ENCODE measurements around the gene MT1G.
A peak's percentile ranks its signal among the peaks of the same experiment; 100 is the strongest.

The MT1G gene

DNA sequence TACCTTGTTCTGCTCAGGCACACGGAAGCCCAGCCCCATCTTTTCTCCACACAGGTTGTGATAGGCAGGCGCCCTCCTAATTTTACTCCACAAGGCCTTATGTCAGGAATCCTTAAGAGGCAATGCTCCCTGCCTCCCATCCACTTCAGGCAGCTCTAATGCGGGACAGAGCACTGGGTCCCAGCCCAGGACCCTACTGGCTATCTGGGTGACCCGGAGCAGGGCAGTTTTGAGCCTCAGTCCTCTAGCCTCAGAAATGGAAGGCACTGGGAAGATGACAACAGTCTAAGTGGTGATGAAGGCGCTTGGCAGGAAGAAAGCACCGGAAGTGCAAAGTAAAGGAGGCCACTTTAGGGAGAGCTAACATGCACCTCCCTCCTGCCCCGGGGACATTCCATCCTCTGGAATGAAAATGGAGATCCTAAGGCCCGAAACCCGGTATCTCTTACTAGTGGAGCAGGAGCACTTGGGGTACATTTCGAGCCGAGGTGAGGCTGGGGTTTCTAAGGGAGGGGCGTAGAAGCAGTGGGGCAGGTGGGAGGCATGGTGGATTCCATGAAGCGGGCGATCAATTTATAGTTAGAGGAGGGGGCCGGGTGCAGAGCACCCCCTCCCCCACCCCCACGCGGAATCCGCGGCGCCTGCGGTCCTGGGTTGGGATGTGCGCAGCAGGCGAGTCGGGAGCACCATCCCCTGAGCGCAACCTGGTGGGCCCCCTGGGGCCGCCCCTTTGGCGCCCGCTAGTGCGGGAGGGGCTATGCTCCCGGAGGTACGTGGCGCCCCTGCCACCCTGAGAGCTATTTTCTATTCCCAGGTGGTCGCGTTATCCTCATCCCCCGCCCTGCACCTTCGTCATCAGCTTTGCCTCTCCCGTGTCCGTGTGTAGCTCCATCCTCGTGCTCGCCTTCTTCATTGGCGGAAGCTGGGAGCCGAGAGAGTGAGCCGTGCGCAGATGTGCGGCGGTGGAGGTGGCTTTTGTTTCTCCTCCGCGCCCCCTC lies 5.2 kb downstream of the MT1G start:
- DNase-seq, result no peak

GRCh38 chr16:56658327-56658875 lies 9.5 kb downstream of the MT1G start:
- no peak for DNase-seq

DNA sequence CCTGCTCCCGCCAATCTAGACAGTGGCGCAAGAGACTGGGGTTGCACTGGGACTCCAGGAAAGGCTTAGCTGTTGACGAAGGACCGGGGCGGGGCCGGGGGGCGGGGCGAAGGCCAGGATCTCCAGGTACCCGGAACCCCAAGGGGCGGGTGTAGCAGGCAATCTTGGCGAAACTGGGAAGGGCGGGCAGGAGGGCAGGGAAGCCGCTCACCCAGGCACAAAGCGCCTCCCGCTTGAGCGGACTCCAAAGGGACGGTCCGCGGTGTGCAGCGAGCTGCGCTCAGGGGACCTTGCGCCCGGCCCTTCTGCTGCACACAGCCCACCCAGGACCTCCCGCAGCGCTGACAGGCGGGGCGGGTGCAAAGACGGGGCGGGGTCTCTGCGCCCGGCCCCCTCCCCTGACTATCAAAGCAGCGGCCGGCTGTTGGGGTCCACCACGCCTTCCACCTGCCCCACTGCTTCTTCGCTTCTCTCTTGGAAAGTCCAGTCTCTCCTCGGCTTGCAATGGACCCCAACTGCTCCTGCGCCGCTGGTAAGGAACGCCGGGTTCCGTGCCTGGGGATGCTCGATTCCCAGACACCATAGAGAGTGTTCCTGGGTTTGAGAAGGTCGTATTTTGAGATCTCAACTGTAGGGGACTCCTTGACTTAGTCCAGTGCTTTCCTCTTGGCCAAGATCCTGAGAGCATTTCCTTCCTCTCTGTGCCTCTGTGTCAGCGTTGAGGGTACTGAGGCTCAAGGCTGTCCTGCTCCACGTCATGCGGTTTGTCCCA lies 10.1 kb downstream of the MT1G start, which contains the start of gene MT1F:
Gene MT1F, plus strand, starts transcription at position 405 of the 772 bp plus-strand sequence. Its CDS starts 100 bp downstream, at position 505.
- peak; percentile 86 for DNase-seq

DNA sequence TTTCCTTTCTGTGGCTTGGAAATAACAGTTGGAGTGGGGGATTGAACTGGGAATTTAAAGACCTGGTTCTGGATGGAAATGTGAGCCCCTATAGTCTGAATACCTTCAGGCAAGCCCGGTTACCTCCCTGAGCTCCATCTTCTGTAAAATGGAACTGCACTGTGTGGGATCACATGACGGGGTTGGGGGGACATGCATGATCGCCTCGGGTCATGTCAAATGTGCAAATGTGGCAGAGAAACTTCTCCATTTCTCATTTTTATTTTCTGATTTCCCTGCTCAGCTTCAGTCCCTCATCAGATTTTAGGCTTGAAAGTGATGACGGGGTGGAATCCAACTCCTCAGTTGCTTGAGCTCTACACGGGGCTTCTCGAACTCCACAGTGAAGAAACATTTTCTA lies 14.6 kb downstream of the MT1G start:
- DNase-seq, result no peak

- no peak for DNase-seq
Measured at GRCh38 chr16:56652600-56652999, 15.3 kb downstream of the MT1G start.

DNA sequence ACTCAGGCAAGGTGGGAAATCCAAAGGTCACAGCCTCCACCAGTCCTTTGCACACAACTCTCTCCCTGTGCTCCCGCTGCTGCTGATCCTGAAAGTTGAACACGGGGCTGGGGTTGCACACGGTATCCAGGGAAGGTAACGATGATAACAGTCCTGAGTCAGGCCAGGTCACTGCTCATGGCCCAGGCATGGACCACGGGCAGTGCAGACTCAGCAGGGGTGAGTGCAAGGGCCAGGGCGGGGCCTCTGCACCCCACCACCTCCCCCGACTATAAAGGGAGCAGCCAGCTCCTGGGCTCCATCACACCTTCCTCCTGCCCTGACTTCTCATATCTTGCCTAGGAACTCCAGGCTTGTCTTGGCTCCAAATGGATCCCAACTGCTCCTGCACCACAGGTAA lies 16.3 kb downstream of the MT1G start, which contains the start of gene MT1B:
Gene MT1B, plus strand, starts transcription at position 301 of the 400 bp plus-strand sequence. Its CDS starts 68 bp downstream, at position 369.
- no peak for DNase-seq

- no peak for DNase-seq
Measured at GRCh38 chr16:56649820-56650219, 18.0 kb downstream of the MT1G start.

DNA sequence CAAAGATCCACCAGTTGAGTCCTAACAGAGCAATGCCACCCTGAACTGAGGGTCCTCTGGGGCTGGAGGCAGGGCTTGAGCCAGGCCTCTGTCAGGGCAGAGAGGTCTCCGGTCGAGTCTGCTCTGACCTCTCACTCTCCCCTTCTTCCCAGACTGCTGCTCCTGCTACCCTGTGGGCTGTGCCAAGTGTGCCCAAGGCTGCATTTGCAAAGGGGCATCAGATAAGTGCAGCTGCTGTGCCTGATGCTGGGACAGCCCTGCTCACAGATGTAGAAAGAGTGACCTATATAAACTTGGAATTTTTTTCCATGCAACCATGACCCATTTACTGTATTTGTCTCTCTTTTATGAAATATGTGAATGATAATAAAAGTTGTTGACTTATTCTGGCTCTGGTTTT lies 18.6 kb downstream of the MT1G start:
- no peak for DNase-seq

DNA sequence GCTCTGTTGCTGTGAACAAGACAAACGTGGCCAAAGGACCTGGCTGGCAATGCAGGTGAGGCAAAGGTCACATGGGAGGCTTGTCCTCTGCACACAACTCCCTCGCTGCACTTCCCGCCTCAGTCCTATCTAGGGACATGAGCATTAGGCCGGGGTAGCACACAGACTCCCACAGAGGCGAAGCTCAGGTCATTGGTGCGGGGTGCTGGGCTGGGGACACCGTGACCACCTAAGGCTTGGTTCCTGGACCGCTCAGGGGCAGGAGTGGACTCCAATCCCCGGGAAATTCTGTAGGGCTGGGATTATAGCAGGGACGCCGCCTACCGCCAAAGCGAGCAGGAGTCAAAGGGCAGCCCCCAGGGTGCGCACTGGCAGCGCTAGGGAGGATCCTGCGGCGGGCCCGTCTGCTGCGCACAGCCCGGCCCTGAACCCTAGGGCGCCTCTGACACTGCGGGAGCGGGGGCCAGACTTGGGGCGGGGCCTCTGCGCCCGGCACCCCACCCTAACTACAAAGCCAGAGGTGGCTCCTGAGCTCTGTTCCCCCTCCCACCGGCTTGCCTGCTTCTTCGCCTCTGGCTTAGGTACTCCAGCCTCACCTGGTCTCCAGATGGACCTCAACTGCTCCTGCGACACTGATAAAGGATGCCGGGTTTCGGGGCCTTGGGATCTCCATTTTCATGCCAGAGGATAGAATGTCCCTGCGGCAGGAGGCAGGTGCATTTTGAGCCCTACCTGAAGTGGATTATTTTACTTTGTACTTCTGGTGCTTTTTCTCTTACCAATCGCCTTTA lies 20.0 kb downstream of the MT1G start:
- no peak for DNase-seq

DNA sequence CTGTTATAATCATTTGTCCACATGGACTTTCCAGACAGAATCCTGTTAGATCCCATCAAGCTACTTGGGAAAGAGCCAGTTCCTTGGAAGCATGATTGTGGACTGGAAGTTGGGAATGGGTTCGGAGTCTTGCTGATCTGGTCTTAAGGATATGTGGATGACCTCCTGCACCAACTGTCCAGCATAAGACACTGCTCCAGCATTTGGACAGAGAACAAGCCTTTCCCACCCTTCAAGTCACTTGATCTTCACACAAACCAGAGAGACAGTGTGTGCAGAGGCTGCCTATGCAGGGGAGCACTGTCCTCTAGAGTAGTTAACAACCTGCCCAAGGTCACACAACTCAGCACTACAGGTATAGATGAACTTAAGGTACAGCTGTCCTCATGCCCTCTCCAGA lies 22.0 kb downstream of the MT1G start:
- DNase-seq, result no peak

DNA sequence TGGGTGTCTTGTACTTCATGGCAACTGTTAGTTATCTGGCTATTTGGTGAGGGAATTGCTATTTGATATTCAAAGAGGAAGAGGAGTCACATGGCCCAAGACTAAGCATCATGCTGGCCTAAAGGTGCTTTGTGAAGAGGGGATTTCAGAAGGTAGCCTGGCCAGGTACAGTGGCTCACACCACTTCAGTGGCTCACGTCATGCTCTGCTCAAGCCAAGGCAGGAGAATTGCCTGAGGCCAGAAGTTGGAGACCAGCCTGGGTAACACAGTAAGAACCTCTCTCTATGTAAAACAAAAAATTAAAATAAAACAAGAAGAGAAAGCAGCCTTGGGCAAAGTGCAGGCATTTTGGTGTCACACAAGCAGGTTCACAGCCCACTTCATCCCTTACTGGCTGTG lies 22.6 kb downstream of the MT1G start:
- DNase-seq, result no peak

GRCh38 chr16:56643833-56644232 lies 24.0 kb downstream of the MT1G start:
- no peak for DNase-seq

GRCh38 chr16:56643080-56643778 lies 24.6 kb downstream of the MT1G start:
- DNase-seq, result peak; percentile 58

DNA sequence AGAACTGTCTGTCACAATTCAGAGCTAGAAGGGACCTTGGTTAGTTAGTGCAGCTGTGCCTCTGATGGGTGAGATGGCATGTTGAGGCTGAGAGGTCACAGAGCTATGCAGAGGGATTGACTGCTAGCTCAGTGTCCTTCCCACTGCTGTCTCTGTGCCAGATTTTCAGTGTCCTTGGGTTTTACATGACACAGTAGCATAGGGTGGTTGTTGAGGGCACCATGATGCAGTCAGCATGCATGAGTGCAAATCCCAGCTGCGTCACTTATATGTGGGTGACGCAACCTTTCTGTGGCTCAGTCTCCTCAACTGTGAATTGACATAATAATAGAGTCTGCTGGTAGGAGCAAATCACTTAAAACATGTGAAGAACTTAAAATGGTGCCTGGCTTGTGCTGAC lies 26.7 kb downstream of the MT1G start:
- no peak for DNase-seq

DNA sequence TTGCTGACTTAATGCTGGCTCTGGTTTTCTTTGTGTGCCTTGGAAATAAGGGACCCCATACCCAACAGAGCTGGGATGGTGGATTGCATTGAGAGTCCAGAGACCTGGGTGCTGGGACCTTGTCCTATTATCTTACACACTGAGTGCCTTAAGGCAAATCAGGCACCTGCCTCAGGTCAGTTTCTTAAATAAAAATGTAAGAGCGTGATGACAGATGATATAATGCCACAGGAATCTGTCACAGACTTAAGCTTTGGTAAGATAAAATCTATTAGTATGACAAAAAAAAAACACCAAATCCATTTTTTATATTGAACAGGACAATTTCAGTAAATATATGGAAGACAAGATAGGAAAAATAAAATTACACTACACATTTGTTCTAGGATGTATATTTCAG lies 27.8 kb downstream of the MT1G start:
- no peak for DNase-seq

DNA sequence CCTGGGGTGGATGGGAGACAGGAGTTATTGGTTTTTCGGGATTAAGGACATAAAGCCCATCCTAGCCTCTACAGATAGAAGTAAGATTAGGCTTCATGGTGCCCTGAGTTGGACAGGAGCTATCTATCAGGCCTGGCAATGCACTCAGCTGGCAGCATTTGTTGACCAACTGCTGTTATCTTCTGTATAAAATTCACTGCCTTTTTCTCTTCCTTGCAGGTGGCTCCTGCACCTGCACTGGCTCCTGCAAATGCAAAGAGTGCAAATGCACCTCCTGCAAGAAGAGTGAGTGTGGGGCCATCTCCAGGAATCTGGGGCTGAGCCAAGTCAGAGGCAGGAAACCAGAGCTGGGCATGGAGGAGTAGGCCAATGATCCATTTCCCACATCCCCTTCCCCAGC lies 28.8 kb downstream of the MT1G start:
- DNase-seq, result no peak

GRCh38 chr16:56637814-56638750 lies 29.8 kb downstream of the MT1G start, which contains the start of gene MT1A:
Gene MT1A (plus strand): TSS chr16:56638666. CDS start chr16:56638739, 73 bp downstream.
- no peak for DNase-seq

- DNase-seq, result no peak
Measured at GRCh38 chr16:56636616-56637413, 31.1 kb downstream of the MT1G start.

GRCh38 chr16:56635441-56635967 lies 32.4 kb downstream of the MT1G start:
- no peak for DNase-seq

Data from NCI-H510A (cell line).